Stimulated activated CD4-positive, alpha-beta T cell treated with anti-CD3 and anti-CD28 coated beads, TNF-alpha, amount 100 ng/mL, for 48 hours (primary cell): Measurements from ENCODE around the gene CLEC1A.

ENCODE experiments used
- DNase-seq, 3 donors: peaks; one replicate each; pipeline ENCODE4 v3.0.0-alpha.2; 2020; ENCODE audit warnings: low read depth in 3 of 3

CLEC1A gene

GRCh38 chr12:10098791-10099190, at the start of gene CLEC1A:
Gene CLEC1A (minus strand): TSS chr12:10098985. CDS start chr12:10098922, 63 bp downstream.
- DNase-seq, result no peak

- DNase-seq, result no peak
Observed at GRCh38 chr12:10147714-10148403, 49.1 kb upstream of the CLEC1A start.

- no peak for DNase-seq
Observed at GRCh38 chr12:10142976-10143589, 44.3 kb upstream of the CLEC1A start.

- peak in 1 of 3 donors; percentile 16 for DNase-seq
Observed at GRCh38 chr12:10140001-10140400, 41.2 kb upstream of the CLEC1A start.

GRCh38 chr12:10136637-10137205, 37.9 kb upstream of the CLEC1A start:
- no peak for DNase-seq

GRCh38 chr12:10135126-10135525, 36.3 kb upstream of the CLEC1A start:
- no peak for DNase-seq

GRCh38 chr12:10132850-10133370, 34.1 kb upstream of the CLEC1A start:
- DNase-seq, result no peak

- no peak for DNase-seq
Observed at GRCh38 chr12:10131111-10131690, 32.4 kb upstream of the CLEC1A start.

- DNase-seq, result no peak
Observed at GRCh38 chr12:10130042-10130441, 31.3 kb upstream of the CLEC1A start, which contains the start of gene CLEC7A. Gene CLEC7A (minus strand): TSS chr12:10130199. CDS start chr12:10130082, 117 bp downstream.

- DNase-seq, result no peak
Observed at GRCh38 chr12:10128687-10129086, 29.9 kb upstream of the CLEC1A start.

GRCh38 chr12:10126413-10126812, 27.6 kb upstream of the CLEC1A start:
- no peak for DNase-seq

GRCh38 chr12:10122689-10123088, 23.9 kb upstream of the CLEC1A start:
- no peak for DNase-seq

GRCh38 chr12:10121278-10121677, 22.5 kb upstream of the CLEC1A start:
- no peak for DNase-seq

GRCh38 chr12:10119066-10119465, 20.3 kb upstream of the CLEC1A start:
- no peak for DNase-seq

GRCh38 chr12:10115890-10116289, 17.1 kb upstream of the CLEC1A start:
- DNase-seq, result no peak

GRCh38 chr12:10115311-10115710, 16.5 kb upstream of the CLEC1A start:
- no peak for DNase-seq

GRCh38 chr12:10113920-10114319, 15.1 kb upstream of the CLEC1A start:
- DNase-seq, result no peak

- no peak for DNase-seq
Observed at GRCh38 chr12:10113075-10113474, 14.3 kb upstream of the CLEC1A start.

- DNase-seq, result no peak
Observed at GRCh38 chr12:10111451-10111850, 12.7 kb upstream of the CLEC1A start.

GRCh38 chr12:10110256-10110844, 11.6 kb upstream of the CLEC1A start:
- no peak for DNase-seq

- DNase-seq, result no peak
Observed at GRCh38 chr12:10102322-10102721, 3.5 kb upstream of the CLEC1A start.

- no peak for DNase-seq
Observed at GRCh38 chr12:10101648-10102220, 2.9 kb upstream of the CLEC1A start.
